H1 (cell line): Measurements from ENCODE around the gene GRM4. TPM values are rescaled to one million over a fixed set of nuclear protein-coding genes. Genes with fewer than 3 reads are reported as not detected.

Experiments
- TCF12 ChIP-seq: IDR thresholded peaks from 2 replicates; pipeline ENCODE4 v1.6.1; 2011; ENCODE audit warnings: low read depth, mild to moderate bottlenecking, low read length
- ZNF274 ChIP-seq: IDR thresholded peaks from 2 replicates; pipeline ENCODE4 v1.7.0; 2012; ENCODE audit warnings: low read length, borderline replicate concordance; ENCODE audit errors: extremely low read depth
- polyA plus RNA-seq, 7 experiments: library from polyadenylated mRNA; depleted of rRNA in 3 of 7; stranded (reverse) in 5 of 7; unstranded in 2 of 7; fragments of >200 nt in 5 of 7; fragments of 200-250 nt in 2 of 7; gene quantifications; 1 replicate in 5 of 7; 2 replicates in 1 of 7; 4 replicates in 1 of 7; pipeline versions ENCODE4 v1.2.1 to v1.2.3, GENCODE V29; 2011 to 2013; ENCODE audit warnings: missing spikeins in 2 of 7, mixed read lengths in 2 of 7
- total RNA-seq: library from RNA; stranded (reverse); fragmentation: NEBNext Ultra II Directional; extraction: Animal tissue kit (Norgen Biotek cat#: 25700); gene quantifications from 2 replicates; pipeline ENCODE4 v1.2.1, GENCODE V29; 2021

GRM4 gene
- total and polyA plus RNA-seq, 2 of the 8 experiments (the other 6 are each of a cell fraction or from before 2014, with no cell fraction given): 19.6 to 21.5 TPM

DNA sequence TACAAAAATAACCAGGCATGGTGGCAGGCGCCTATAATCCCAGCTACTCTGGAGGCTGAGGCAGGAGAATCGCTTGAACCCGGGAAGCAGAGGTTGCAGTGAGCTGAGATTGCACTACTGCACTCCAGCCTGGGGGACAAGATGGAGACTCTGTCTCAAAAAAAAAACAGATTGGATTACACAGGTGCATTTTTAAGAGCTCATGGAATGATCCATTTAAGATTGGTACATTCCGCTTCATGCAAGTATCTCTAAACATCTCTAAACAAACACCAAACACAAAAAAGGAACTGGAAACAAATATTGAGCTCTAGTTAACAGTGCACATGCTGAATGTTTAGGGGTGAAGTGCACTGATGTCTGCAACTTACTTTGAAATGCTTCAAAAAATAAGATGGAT is 154.3 kb downstream of the GRM4 start (continued):
- TF ChIP-seq ZNF274: no peak
- TF ChIP-seq TCF12: no peak
